Measurements from ENCODE around the gene OR4K17.

GRCh38 chr14:20164462-20164861 is 53.9 kb downstream of the OR4K17 start:
- no peak for TF ChIP-seq SPI1 (IDR thresholded peaks at IDR 0.05; ENCODE audit: low read depth, low read length)
- no peak for TF ChIP-seq TAF1 (IDR thresholded peaks at IDR 0.05; ENCODE audit: low read depth, low read length)
- TF ChIP-seq POLR2A (IDR thresholded peaks at IDR 0.05; ENCODE audit: low read depth, low read length): no peak
